ENCODE results near the gene TIMM44. TPM values are rescaled to one million over a fixed set of nuclear protein-coding genes. Genes with fewer than 3 reads are reported as not detected.

TIMM44 gene
- total RNA-seq, 1 donor, result 57.9 TPM

DNA sequence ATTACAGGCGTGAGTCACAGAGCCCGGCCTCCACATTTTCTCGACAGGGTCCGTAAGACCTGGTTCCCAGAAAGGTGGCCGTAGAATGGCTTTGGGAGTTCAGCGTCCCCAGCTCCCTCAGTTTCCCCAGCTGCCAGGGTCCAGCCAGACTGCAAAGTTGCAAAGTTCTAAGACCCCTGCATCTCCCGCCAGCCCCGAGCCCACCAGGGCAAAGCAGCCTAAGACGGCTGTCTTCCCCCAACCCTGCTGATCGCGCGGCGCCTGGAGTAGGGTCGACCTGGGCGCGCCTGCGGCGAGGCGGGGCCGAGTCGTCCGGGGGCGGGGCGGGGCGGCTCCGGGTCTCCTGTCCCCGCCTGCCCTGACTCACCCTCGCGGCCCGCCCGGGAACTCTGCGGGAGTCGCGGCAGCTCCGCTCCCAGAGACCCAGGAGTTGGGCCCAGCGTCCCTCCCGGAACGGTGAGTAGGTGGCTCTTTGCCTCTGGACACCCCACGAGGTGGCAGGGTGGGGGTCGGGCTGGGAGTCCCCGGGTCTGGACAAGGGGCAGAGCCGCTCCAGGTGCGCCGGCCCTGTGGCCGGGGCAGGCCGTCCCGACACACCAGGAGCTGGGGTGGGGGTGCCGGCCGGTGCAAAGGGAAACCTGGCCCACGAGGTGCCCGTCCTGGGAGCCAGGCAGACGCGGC lies 55.2 kb downstream of the TIMM44 start, which contains the start of gene LRRC8E:
LRRC8E (plus strand) TSS at position 366 of the 681 bp plus-strand sequence. CDS start 7,094 bp downstream, outside the sequence.
- DNase-seq (ENCODE audit: low read depth), result peak; percentile 61
- peak within 1 kb of the TSS; percentile 73 for H3K4me3 ChIP-seq (ENCODE audit: low read depth, low read length)
- TF ChIP-seq CTCF (IDR thresholded peaks at IDR 0.05; ENCODE audit: insufficient read depth, low read depth, low read length), result no peak

DNA sequence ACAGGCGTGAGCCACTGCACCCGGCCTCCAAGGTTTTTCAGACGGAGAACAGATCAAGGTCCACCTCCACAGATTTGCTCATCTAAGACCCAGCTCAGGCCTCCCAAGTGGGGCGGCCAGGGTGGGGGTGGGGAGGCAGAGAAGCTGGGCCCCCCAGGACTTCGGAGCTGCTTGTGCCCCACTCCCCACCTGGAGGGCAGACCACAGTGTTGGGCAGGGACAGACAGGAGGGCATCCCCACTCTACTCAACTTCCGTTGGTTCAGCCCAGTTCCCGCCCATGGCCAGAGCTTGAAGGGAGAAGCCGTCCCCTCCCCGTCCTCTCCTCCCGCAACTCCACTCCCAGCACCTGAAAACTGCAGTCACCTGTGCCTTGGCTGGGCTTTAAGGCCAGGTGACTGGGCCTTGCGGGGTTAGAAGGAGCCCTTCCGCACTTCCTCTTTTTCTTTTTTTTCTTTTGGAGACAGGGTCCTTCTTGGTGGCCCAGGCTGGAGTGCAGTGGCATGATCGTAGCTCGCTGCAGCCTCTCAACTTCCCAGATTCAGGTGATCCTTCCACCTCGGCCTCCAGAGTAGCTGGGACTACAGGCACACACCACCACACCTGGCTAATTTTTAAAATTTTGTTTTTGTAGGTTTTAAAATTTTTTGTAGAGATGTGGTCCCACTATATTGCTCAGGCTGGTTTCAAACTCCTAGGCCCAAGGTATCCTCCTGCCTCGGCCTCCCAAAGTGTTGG lies 55.9 kb downstream of the TIMM44 start:
- no peak for DNase-seq (ENCODE audit: low read depth)
- TF ChIP-seq CTCF (IDR thresholded peaks at IDR 0.05; ENCODE audit: insufficient read depth, low read depth, low read length), result no peak
- H3K4me3 ChIP-seq (ENCODE audit: low read depth, low read length), result no peak overlapping the region

DNA sequence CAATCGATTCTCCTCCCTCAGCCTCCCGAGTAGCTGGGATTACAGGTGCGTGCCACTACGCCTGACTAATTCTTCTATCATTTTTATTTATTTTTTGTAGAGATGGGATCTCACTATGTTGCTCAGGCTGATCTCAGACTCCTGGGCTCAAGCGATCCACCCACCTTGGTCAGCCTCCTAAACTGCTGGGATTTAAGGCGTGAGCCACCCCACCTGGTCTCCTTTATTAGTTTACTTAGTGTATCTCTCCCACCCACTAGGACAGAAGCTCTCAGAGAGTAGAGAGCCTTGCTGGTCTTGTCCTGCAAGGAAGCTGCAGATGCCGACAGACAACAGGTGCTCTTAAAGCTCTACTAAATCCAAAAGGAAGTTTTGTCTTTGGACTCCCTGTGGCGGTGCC lies 57.6 kb downstream of the TIMM44 start:
- no peak overlapping the region for H3K4me3 ChIP-seq (ENCODE audit: low read depth, low read length)
- no peak for DNase-seq (ENCODE audit: low read depth)
- no peak for TF ChIP-seq CTCF (IDR thresholded peaks at IDR 0.05; ENCODE audit: insufficient read depth, low read depth, low read length)

DNA sequence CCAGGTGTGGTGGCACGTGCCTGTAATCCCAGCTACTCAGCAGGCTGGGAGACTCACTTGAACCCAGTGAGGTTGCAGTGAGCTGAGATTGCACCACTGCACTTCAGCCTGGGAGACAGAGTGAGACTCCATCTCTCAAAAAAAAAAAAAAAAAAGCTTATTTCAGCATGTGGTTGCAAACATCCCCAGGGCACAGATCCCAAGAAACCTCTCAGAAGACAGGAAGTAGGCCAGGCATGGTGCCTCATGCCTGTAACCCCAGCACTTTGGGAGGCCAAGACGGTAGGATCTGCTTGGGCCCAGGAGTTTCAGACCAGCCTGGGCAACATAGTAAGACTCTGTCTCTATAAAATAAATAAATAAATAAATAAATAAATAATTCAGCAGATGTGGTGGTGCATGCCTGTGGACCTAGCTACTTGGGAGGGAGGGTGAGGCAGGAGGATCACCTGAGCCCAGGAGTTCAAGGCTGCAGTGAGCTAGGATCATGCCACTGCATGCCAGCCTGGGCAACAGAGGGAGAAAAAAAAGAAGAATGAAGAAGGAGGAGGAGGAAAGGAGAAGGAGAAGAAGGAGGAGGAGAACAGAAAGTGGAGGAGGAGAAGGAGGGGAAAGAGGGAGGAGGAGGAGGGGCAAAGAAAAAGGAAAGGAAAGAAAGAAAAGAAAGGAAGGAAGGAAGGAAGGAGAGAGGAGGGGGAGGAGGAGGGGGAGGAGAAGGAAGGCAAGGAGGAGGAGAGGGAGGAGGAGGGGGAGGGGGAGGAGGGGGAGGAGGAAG lies 59.5 kb downstream of the TIMM44 start:
- peak; percentile 40 for DNase-seq (ENCODE audit: low read depth)
- TF ChIP-seq CTCF (IDR thresholded peaks at IDR 0.05; ENCODE audit: insufficient read depth, low read depth, low read length), result no peak
- no peak overlapping the region for H3K4me3 ChIP-seq (ENCODE audit: low read depth, low read length)

- TF ChIP-seq CTCF (IDR thresholded peaks at IDR 0.05; ENCODE audit: insufficient read depth, low read depth, low read length), result no peak
- no peak overlapping the region for H3K4me3 ChIP-seq (ENCODE audit: low read depth, low read length)
- no peak for DNase-seq (ENCODE audit: low read depth)
Observed at GRCh38 chr19:7883105-7883504, 60.4 kb downstream of the TIMM44 start.

DNA sequence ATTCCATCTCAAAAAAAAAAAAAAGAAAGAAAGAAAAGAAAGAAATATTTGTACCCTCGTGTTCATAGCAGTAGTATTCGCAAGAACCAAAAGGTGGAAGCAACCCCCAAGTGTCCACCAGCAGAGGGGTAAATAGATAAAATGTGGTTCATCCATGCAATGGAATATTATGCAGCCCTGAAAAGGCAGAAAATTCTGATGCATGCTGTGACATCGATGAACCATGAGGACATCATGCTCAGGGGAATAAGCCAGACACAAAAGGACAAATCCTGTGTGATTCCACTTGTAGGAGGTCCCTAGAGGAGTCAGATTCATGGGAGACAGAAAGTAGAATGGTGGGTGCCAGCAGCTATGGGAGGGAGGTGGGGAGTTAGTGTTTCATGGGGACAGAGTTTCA lies 61.6 kb downstream of the TIMM44 start:
- no peak for DNase-seq (ENCODE audit: low read depth)
- no peak for TF ChIP-seq CTCF (IDR thresholded peaks at IDR 0.05; ENCODE audit: insufficient read depth, low read depth, low read length)
- no peak overlapping the region for H3K4me3 ChIP-seq (ENCODE audit: low read depth, low read length)
